Measurements from ENCODE around the gene ORAI3. TPM values are rescaled to one million over a fixed set of nuclear protein-coding genes. Genes with fewer than 3 reads are reported as not detected.

Gene ORAI3
- total RNA-seq, 2 experiments from 2014 or later, result 7.8 to 18.3 TPM

DNA sequence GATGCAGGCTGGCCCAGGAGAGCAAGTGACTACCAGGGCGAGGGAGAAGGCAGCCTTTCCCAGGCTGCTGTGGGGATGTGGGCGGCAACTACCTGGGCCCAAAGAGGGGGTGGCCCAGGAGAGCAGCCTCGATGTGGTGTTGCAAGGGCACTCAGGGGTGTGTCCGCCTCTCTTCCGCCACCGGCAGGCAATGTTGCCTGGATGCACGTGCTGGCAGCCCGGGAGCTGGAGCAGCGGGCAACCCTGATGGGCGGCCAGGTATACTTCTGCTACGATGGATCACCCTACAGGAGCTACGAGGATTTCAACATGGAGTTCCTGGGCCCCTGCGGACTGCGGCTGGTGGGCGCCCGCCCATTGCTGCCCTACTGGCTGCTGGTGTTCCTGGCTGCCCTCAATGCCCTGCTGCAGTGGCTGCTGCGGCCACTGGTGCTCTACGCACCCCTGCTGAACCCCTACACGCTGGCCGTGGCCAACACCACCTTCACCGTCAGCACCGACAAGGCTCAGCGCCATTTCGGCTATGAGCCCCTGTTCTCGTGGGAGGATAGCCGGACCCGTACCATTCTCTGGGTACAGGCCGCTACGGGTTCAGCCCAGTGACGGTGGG is 38.8 kb downstream of the ORAI3 start:
- ChIA-PET CTCF (ENCODE audit: unreplicated experiment) (no interaction called here), POLR2A (no interaction called here)
- H4K20me1 ChIP-seq (ENCODE audit: insufficient read depth, low read length), result no peaks in the 10 kb centered on the region
- intact Hi-C loops (cut with micrococcal nuclease; ENCODE audit: unreplicated experiment), result loop anchor here (5.0 to 10.0 kb wide), 2 partner anchors 307 to 455 kb away; partner anchors contain the start of gene ZNF843
- no peak for DNase-seq (ENCODE audit: low spot score)
- no peak overlapping the region for H2AFZ ChIP-seq (ENCODE audit: low read length)
- no peak overlapping the region for H3K4me3 ChIP-seq (ENCODE audit: low read depth, low read length, poor library complexity, severe bottlenecking)
- H3K4me1 ChIP-seq (ENCODE audit: insufficient read depth, low read length, poor library complexity, severe bottlenecking), result no peaks in the 10 kb centered on the region
- H3K27ac ChIP-seq (ENCODE audit: low read depth, low read length, poor library complexity, severe bottlenecking), result no peak overlapping the region
- no TSS peak for BruUV-seq (replicated peaks)
- H3K9me2 ChIP-seq (ENCODE audit: insufficient read depth, low read length), result no peaks in the 10 kb centered on the region
- H3K9me3 ChIP-seq (ENCODE audit: low read length), result no peaks in the 10 kb centered on the region
- H3K79me2 ChIP-seq (ENCODE audit: insufficient read depth, low read depth, low read length), result no peaks in the 10 kb centered on the region
- peaks cover 40% of the 10 kb centered on the region for H3K36me3 ChIP-seq (ENCODE audit: insufficient read depth, low read length)
- H3K4me2 ChIP-seq (ENCODE audit: low read length), result no peak overlapping the region
- TF ChIP-seq CTCF (conservative IDR thresholded peaks at IDR 0.05; ENCODE audit: low read length), result no peak
- no peak for TF ChIP-seq EZH2phosphoT487 (IDR thresholded peaks at IDR 0.05; ENCODE audit: borderline replicate concordance, low read depth, low read length)

- ChIA-PET CTCF (ENCODE audit: unreplicated experiment) (no interaction called here), POLR2A (interaction anchor here (1.3 kb wide), 1 partner anchor 13 kb away, joined by 4 read pairs; no protein-coding TSS in a partner anchor)
- no peak overlapping the region for H3K4me3 ChIP-seq (ENCODE audit: low read depth, low read length, poor library complexity, severe bottlenecking)
- BruUV-seq (replicated peaks), result no TSS peak
- no peak overlapping the region for H2AFZ ChIP-seq (ENCODE audit: low read length)
- no peaks in the 10 kb centered on the region for H3K9me2 ChIP-seq (ENCODE audit: insufficient read depth, low read length)
- H3K79me2 ChIP-seq (ENCODE audit: insufficient read depth, low read depth, low read length), result no peaks in the 10 kb centered on the region
- DNase-seq (ENCODE audit: low spot score), result no peak
- TF ChIP-seq CTCF (conservative IDR thresholded peaks at IDR 0.05; ENCODE audit: low read length) (no peak), EZH2phosphoT487 (IDR thresholded peaks at IDR 0.05; ENCODE audit: borderline replicate concordance, low read depth, low read length) (no peak)
- H3K4me2 ChIP-seq (ENCODE audit: low read length), result no peak overlapping the region
- H3K27ac ChIP-seq (ENCODE audit: low read depth, low read length, poor library complexity, severe bottlenecking), result no peak overlapping the region
- no peaks in the 10 kb centered on the region for H4K20me1 ChIP-seq (ENCODE audit: insufficient read depth, low read length)
- H3K36me3 ChIP-seq (ENCODE audit: insufficient read depth, low read length), result peaks cover 21% of the 10 kb centered on the region
- intact Hi-C loops (cut with micrococcal nuclease; ENCODE audit: unreplicated experiment), result loop anchor here (5.0 to 10.0 kb wide), 2 partner anchors 305 to 453 kb away; partner anchors contain the start of gene ZNF843
- H3K9me3 ChIP-seq (ENCODE audit: low read length), result no peaks in the 10 kb centered on the region
- no peaks in the 10 kb centered on the region for H3K4me1 ChIP-seq (ENCODE audit: insufficient read depth, low read length, poor library complexity, severe bottlenecking)
Measured at GRCh38 chr16:30989469-30990047, 40.7 kb downstream of the ORAI3 start.

GRCh38 chr16:30990105-30990504 is 41.2 kb downstream of the ORAI3 start:
- Histone ChIP-seq H3K27ac (ENCODE audit: low read depth, low read length, poor library complexity, severe bottlenecking) (no peak overlapping the region), H4K20me1 (ENCODE audit: insufficient read depth, low read length) (no peaks in the 10 kb centered on the region), H3K4me3 (ENCODE audit: low read depth, low read length, poor library complexity, severe bottlenecking) (no peak overlapping the region), H3K9me3 (ENCODE audit: low read length) (no peaks in the 10 kb centered on the region), H3K9me2 (ENCODE audit: insufficient read depth, low read length) (no peaks in the 10 kb centered on the region), H3K79me2 (ENCODE audit: insufficient read depth, low read depth, low read length) (no peaks in the 10 kb centered on the region), H3K4me1 (ENCODE audit: insufficient read depth, low read length, poor library complexity, severe bottlenecking) (no peaks in the 10 kb centered on the region), H3K4me2 (ENCODE audit: low read length) (no peak overlapping the region), H2AFZ (ENCODE audit: low read length) (no peak overlapping the region), H3K36me3 (ENCODE audit: insufficient read depth, low read length) (peaks cover 18% of the 10 kb centered on the region)
- no peak for TF ChIP-seq EZH2phosphoT487 (IDR thresholded peaks at IDR 0.05; ENCODE audit: borderline replicate concordance, low read depth, low read length)
- TF ChIP-seq CTCF (conservative IDR thresholded peaks at IDR 0.05; ENCODE audit: low read length), result no peak
- ChIA-PET CTCF (ENCODE audit: unreplicated experiment) (no interaction called here), POLR2A (interaction anchor here (1.3 kb wide), 1 partner anchor 12 kb away, joined by 4 read pairs; no protein-coding TSS in a partner anchor)
- BruUV-seq (replicated peaks), result no TSS peak
- no peak for DNase-seq (ENCODE audit: low spot score)
- intact Hi-C loops (cut with micrococcal nuclease; ENCODE audit: unreplicated experiment), result no loop called here
